ENCODE results near the gene SMAGP.

The SMAGP gene

GRCh38 chr12:51205350-51205749, 64.9 kb downstream of the SMAGP start:
- WGBS = 95% methylated on average over 6 of the region's 6 CpGs

GRCh38 chr12:51202718-51203117, 67.5 kb downstream of the SMAGP start:
- Histone ChIP-seq H3K27me3 (ENCODE audit: insufficient read depth, low read length) (no peaks in the 10 kb centered on the region), H3K4me1 (ENCODE audit: insufficient read depth, low read length) (no peaks in the 10 kb centered on the region), H3K27ac (ENCODE audit: low read depth, low read length) (no peak overlapping the region), H3K9ac (ENCODE audit: low read depth, low read length) (no peak overlapping the region), H3K36me3 (ENCODE audit: insufficient read depth, low read length) (no peaks in the 10 kb centered on the region), H3K9me3 (ENCODE audit: insufficient read depth, low read depth, low read length) (no peaks in the 10 kb centered on the region), H3K4me3 (ENCODE audit: low read length) (no peak overlapping the region)
- 96% methylated on average over 5 of the region's 5 CpGs for WGBS

More at GRCh38 chr12:51205350-51205749, 64.9 kb downstream of the SMAGP start:
- no peak overlapping the region for H3K27ac ChIP-seq (ENCODE audit: low read depth, low read length)
- no peaks in the 10 kb centered on the region for H3K4me1 ChIP-seq (ENCODE audit: insufficient read depth, low read length)
- H3K4me3 ChIP-seq (ENCODE audit: low read length) = no peak overlapping the region
- H3K27me3 ChIP-seq (ENCODE audit: insufficient read depth, low read length) = no peaks in the 10 kb centered on the region
- H3K9ac ChIP-seq (ENCODE audit: low read depth, low read length) = no peak overlapping the region
- H3K36me3 ChIP-seq (ENCODE audit: insufficient read depth, low read length) = no peaks in the 10 kb centered on the region
- no peaks in the 10 kb centered on the region for H3K9me3 ChIP-seq (ENCODE audit: insufficient read depth, low read depth, low read length)

- 94% methylated on average over 9 of the region's 9 CpGs for WGBS
- H3K4me3 ChIP-seq (ENCODE audit: low read length) = no peak overlapping the region
- H3K9ac ChIP-seq (ENCODE audit: low read depth, low read length) = no peak overlapping the region
- H3K36me3 ChIP-seq (ENCODE audit: insufficient read depth, low read length) = no peaks in the 10 kb centered on the region
- no peaks in the 10 kb centered on the region for H3K27me3 ChIP-seq (ENCODE audit: insufficient read depth, low read length)
- no peaks in the 10 kb centered on the region for H3K4me1 ChIP-seq (ENCODE audit: insufficient read depth, low read length)
- H3K27ac ChIP-seq (ENCODE audit: low read depth, low read length) = no peak overlapping the region
- H3K9me3 ChIP-seq (ENCODE audit: insufficient read depth, low read depth, low read length) = no peaks in the 10 kb centered on the region
Observed at GRCh38 chr12:51200806-51201205, 69.4 kb downstream of the SMAGP start.

GRCh38 chr12:51200156-51200555, 70.1 kb downstream of the SMAGP start:
- Histone ChIP-seq H3K9ac (ENCODE audit: low read depth, low read length) (no peak overlapping the region), H3K4me1 (ENCODE audit: insufficient read depth, low read length) (no peaks in the 10 kb centered on the region), H3K9me3 (ENCODE audit: insufficient read depth, low read depth, low read length) (no peaks in the 10 kb centered on the region), H3K4me3 (ENCODE audit: low read length) (no peak overlapping the region), H3K27ac (ENCODE audit: low read depth, low read length) (no peak overlapping the region), H3K27me3 (ENCODE audit: insufficient read depth, low read length) (no peaks in the 10 kb centered on the region), H3K36me3 (ENCODE audit: insufficient read depth, low read length) (no peaks in the 10 kb centered on the region)
- 97% methylated on average over 7 of the region's 7 CpGs for WGBS

- no peaks in the 10 kb centered on the region for H3K9me3 ChIP-seq (ENCODE audit: insufficient read depth, low read depth, low read length)
- no peaks in the 10 kb centered on the region for H3K27me3 ChIP-seq (ENCODE audit: insufficient read depth, low read length)
- H3K9ac ChIP-seq (ENCODE audit: low read depth, low read length) = no peak overlapping the region
- WGBS = 92% methylated on average over 10 of the region's 10 CpGs
- no peaks in the 10 kb centered on the region for H3K4me1 ChIP-seq (ENCODE audit: insufficient read depth, low read length)
- no peaks in the 10 kb centered on the region for H3K36me3 ChIP-seq (ENCODE audit: insufficient read depth, low read length)
- H3K4me3 ChIP-seq (ENCODE audit: low read length) = no peak overlapping the region
- H3K27ac ChIP-seq (ENCODE audit: low read depth, low read length) = no peak overlapping the region
Observed at GRCh38 chr12:51199366-51199945, 70.8 kb downstream of the SMAGP start.

- Histone ChIP-seq H3K9ac (ENCODE audit: low read depth, low read length) (no peak overlapping the region), H3K4me3 (ENCODE audit: low read length) (no peak overlapping the region), H3K9me3 (ENCODE audit: insufficient read depth, low read depth, low read length) (no peaks in the 10 kb centered on the region), H3K36me3 (ENCODE audit: insufficient read depth, low read length) (no peaks in the 10 kb centered on the region), H3K27me3 (ENCODE audit: insufficient read depth, low read length) (no peaks in the 10 kb centered on the region), H3K4me1 (ENCODE audit: insufficient read depth, low read length) (no peaks in the 10 kb centered on the region), H3K27ac (ENCODE audit: low read depth, low read length) (no peak overlapping the region)
- 93% methylated on average over 16 of the region's 16 CpGs for WGBS
Observed at GRCh38 chr12:51198568-51199365, 71.4 kb downstream of the SMAGP start.

GRCh38 chr12:51197736-51198567, 72.3 kb downstream of the SMAGP start:
- no peaks in the 10 kb centered on the region for H3K36me3 ChIP-seq (ENCODE audit: insufficient read depth, low read length)
- no peak overlapping the region for H3K4me3 ChIP-seq (ENCODE audit: low read length)
- H3K4me1 ChIP-seq (ENCODE audit: insufficient read depth, low read length) = no peaks in the 10 kb centered on the region
- no peak overlapping the region for H3K9ac ChIP-seq (ENCODE audit: low read depth, low read length)
- H3K27me3 ChIP-seq (ENCODE audit: insufficient read depth, low read length) = no peaks in the 10 kb centered on the region
- H3K9me3 ChIP-seq (ENCODE audit: insufficient read depth, low read depth, low read length) = no peaks in the 10 kb centered on the region
- WGBS = 95% methylated on average over 38 of the region's 38 CpGs
- H3K27ac ChIP-seq (ENCODE audit: low read depth, low read length) = no peak overlapping the region

GRCh38 chr12:51196547-51196946, 73.7 kb downstream of the SMAGP start:
- Histone ChIP-seq H3K9ac (ENCODE audit: low read depth, low read length) (no peak overlapping the region), H3K4me3 (ENCODE audit: low read length) (no peak overlapping the region), H3K27me3 (ENCODE audit: insufficient read depth, low read length) (no peaks in the 10 kb centered on the region), H3K27ac (ENCODE audit: low read depth, low read length) (no peak overlapping the region), H3K9me3 (ENCODE audit: insufficient read depth, low read depth, low read length) (no peaks in the 10 kb centered on the region), H3K36me3 (ENCODE audit: insufficient read depth, low read length) (no peaks in the 10 kb centered on the region), H3K4me1 (ENCODE audit: insufficient read depth, low read length) (no peaks in the 10 kb centered on the region)
- WGBS = 95% methylated on average over 9 of the region's 9 CpGs

- 89% methylated on average over 7 of the region's 7 CpGs for WGBS
- H3K9me3 ChIP-seq (ENCODE audit: insufficient read depth, low read depth, low read length) = no peaks in the 10 kb centered on the region
- H3K27ac ChIP-seq (ENCODE audit: low read depth, low read length) = no peak overlapping the region
- H3K27me3 ChIP-seq (ENCODE audit: insufficient read depth, low read length) = no peaks in the 10 kb centered on the region
- H3K4me1 ChIP-seq (ENCODE audit: insufficient read depth, low read length) = no peaks in the 10 kb centered on the region
- H3K4me3 ChIP-seq (ENCODE audit: low read length) = no peak overlapping the region
- H3K9ac ChIP-seq (ENCODE audit: low read depth, low read length) = no peak overlapping the region
- H3K36me3 ChIP-seq (ENCODE audit: insufficient read depth, low read length) = no peaks in the 10 kb centered on the region
Observed at GRCh38 chr12:51195841-51196240, 74.4 kb downstream of the SMAGP start.
